Measurements from ENCODE around the gene CPNE4. TPM values are rescaled to one million over a fixed set of nuclear protein-coding genes. Genes with fewer than 3 reads are reported as not detected.
A peak's percentile ranks its signal among the peaks of the same experiment; 100 is the strongest.
"Not testable (repeated sequence)": the region's sequence is repeated elsewhere in the genome, so short reads cannot be mapped to it uniquely, and the experiment has no call there.

Gene CPNE4
- total RNA-seq, 1 donor from 2014 or later: not detected

- no peak overlapping the region for H3K27ac Mint-ChIP-seq (ENCODE audit: unreplicated experiment)
- H3K4me1 Mint-ChIP-seq (ENCODE audit: low read depth): no peaks in the 10 kb centered on the region
- no peak for DNase-seq (ENCODE audit: low spot score)
- H3K4me3 Mint-ChIP-seq (ENCODE audit: unreplicated experiment): no peak overlapping the region
- no peaks in the 10 kb centered on the region for H3K9me3 Mint-ChIP-seq (ENCODE audit: low read depth)
- TF ChIP-seq, protein P1, sequence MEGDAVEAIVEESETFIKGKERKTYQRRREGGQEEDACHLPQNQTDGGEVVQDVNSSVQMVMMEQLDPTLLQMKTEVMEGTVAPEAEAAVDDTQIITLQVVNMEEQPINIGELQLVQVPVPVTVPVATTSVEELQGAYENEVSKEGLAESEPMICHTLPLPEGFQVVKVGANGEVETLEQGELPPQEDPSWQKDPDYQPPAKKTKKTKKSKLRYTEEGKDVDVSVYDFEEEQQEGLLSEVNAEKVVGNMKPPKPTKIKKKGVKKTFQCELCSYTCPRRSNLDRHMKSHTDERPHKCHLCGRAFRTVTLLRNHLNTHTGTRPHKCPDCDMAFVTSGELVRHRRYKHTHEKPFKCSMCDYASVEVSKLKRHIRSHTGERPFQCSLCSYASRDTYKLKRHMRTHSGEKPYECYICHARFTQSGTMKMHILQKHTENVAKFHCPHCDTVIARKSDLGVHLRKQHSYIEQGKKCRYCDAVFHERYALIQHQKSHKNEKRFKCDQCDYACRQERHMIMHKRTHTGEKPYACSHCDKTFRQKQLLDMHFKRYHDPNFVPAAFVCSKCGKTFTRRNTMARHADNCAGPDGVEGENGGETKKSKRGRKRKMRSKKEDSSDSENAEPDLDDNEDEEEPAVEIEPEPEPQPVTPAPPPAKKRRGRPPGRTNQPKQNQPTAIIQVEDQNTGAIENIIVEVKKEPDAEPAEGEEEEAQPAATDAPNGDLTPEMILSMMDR (IDR thresholded peaks at IDR 0.05): no peak
- H3K27me3 Mint-ChIP-seq (ENCODE audit: low read depth): peaks cover 9% of the 10 kb centered on the region
- H3K36me3 Mint-ChIP-seq (ENCODE audit: low read depth): no peaks in the 10 kb centered on the region
Measured at GRCh38 chr3:131898346-131898745, 136.5 kb downstream of the CPNE4 start.

GRCh38 chr3:131896285-131896684 lies 138.5 kb downstream of the CPNE4 start:
- Mint-ChIP-seq H3K4me1 (ENCODE audit: low read depth) (no peaks in the 10 kb centered on the region), H3K27me3 (ENCODE audit: low read depth) (peaks cover 9% of the 10 kb centered on the region), H3K9me3 (ENCODE audit: low read depth) (no peaks in the 10 kb centered on the region), H3K27ac (ENCODE audit: unreplicated experiment) (no peak overlapping the region), H3K4me3 (ENCODE audit: unreplicated experiment) (no peak overlapping the region), H3K36me3 (ENCODE audit: low read depth) (no peaks in the 10 kb centered on the region)
- DNase-seq (ENCODE audit: low spot score): no peak
- TF ChIP-seq, protein P1 (IDR thresholded peaks at IDR 0.05): no peak

DNA sequence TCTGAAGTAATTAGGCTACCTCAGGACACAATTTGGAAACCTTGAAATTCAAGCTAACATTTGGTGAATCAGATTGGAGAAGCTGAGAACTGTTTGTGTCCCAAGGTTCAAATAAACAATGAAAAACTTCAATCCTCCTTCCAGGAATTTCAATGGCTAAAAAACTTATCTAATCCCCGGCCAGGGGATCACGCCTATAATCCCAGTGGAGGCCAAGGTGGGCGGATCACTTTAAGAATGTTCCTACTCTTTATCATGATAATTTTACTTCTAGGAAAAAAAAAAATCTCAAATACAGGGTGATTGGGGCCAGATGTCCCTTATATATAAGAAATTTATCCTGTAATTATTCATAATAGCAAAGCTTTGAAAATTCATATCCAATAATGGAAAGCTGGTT lies 139.0 kb downstream of the CPNE4 start:
- no peak for DNase-seq (ENCODE audit: low spot score)
- TF ChIP-seq, protein P1 (IDR thresholded peaks at IDR 0.05): no peak
- no peaks in the 10 kb centered on the region for H3K4me1 Mint-ChIP-seq (ENCODE audit: low read depth)
- peaks cover 9% of the 10 kb centered on the region for H3K27me3 Mint-ChIP-seq (ENCODE audit: low read depth)
- H3K27ac Mint-ChIP-seq (ENCODE audit: unreplicated experiment): no peak overlapping the region
- H3K4me3 Mint-ChIP-seq (ENCODE audit: unreplicated experiment): no peak overlapping the region
- no peaks in the 10 kb centered on the region for H3K36me3 Mint-ChIP-seq (ENCODE audit: low read depth)
- no peaks in the 10 kb centered on the region for H3K9me3 Mint-ChIP-seq (ENCODE audit: low read depth)

DNA sequence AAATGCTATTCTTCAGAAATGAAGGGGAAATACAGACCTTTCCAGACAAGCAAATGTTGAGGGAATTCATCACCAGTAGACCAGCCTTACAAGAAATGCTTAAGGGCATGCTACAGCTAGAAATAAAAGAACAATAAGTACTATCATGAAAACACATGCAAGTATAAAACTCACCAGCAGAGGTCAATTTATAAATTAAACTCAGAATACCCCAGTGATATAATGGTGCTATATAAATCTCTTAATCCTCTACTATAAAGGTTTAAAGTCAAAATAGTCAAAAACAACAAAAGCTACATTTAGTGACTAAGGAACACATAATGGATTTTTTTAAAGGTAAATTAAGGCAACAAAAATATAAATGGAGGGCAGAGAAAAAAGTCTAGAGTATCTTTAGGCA lies 142.5 kb downstream of the CPNE4 start:
- no peaks in the 10 kb centered on the region for H3K36me3 Mint-ChIP-seq (ENCODE audit: low read depth)
- no peaks in the 10 kb centered on the region for H3K9me3 Mint-ChIP-seq (ENCODE audit: low read depth)
- H3K27ac Mint-ChIP-seq (ENCODE audit: unreplicated experiment): no peak overlapping the region
- H3K27me3 Mint-ChIP-seq (ENCODE audit: low read depth): peaks cover 9% of the 10 kb centered on the region
- no peak for DNase-seq (ENCODE audit: low spot score)
- no peak overlapping the region for H3K4me3 Mint-ChIP-seq (ENCODE audit: unreplicated experiment)
- TF ChIP-seq, protein P1 (IDR thresholded peaks at IDR 0.05): peak; percentile 21
- H3K4me1 Mint-ChIP-seq (ENCODE audit: low read depth): no peaks in the 10 kb centered on the region

DNA sequence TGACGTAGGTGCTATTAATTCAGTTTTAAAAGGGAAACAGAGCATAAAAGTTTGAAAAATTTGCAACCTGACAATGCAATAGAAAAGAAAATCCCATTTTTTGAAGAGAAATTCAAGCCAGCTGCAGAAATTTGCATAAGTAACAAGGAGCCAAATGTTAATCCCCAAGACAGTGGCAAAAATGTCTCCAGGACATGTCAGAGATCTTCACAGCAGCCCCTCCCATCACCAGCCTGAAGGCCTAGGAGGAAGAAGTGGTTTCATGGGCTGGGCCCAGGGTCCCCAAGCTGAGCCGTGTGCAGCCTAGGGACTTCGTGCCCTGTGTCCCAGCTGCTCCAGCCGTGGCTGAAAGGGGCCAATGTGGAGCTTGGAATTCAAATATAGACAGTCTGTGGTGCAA lies 148.9 kb downstream of the CPNE4 start:
- not testable (repeated sequence) for H3K27ac Mint-ChIP-seq (ENCODE audit: unreplicated experiment); H3K36me3 Mint-ChIP-seq (ENCODE audit: low read depth); H3K27me3 Mint-ChIP-seq (ENCODE audit: low read depth); H3K4me3 Mint-ChIP-seq (ENCODE audit: unreplicated experiment); DNase-seq (ENCODE audit: low spot score); H3K9me3 Mint-ChIP-seq (ENCODE audit: low read depth); H3K4me1 Mint-ChIP-seq (ENCODE audit: low read depth)

DNA sequence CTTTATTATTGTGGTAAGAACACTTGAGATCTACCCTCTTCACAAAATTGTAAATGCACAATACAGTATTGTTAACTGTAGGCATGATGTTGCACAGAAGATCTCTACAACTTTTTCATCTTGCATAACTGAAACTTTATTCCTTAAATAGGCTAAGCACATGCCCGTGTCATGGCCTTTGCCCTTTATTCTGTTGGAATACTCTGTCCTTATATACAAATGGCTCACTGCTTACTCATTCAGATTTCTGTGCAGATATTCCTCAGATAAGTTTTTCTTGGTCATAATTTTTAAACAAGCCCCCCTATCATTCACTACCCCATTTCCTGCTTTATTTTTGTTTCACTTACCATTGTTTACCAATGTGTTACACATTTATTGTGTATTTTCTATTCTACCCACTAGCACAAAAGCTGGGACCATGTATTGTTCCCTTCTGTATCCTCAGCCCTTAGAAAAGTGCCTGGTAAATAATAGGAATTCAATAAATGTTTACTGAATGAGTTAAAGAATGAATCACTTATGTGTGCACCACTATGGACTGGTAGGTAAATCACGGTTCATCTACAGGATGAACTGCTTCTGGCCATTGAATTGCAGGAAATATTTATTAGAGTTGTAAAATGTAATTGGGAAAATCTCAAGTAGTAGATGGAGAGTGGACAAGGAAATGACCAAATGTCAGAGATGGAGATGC lies 151.0 kb downstream of the CPNE4 start:
- Mint-ChIP-seq H3K27ac (ENCODE audit: unreplicated experiment) (no peak overlapping the region), H3K4me1 (ENCODE audit: low read depth) (no peaks in the 10 kb centered on the region)
- no peak for DNase-seq (ENCODE audit: low spot score)

More for the DNA sequence above, 151.0 kb downstream of the CPNE4 start:
- peaks cover 7% of the 10 kb centered on the region for H3K27me3 Mint-ChIP-seq (ENCODE audit: low read depth)
- TF ChIP-seq, protein P1 (IDR thresholded peaks at IDR 0.05): no peak
- no peaks in the 10 kb centered on the region for H3K36me3 Mint-ChIP-seq (ENCODE audit: low read depth)
- H3K4me3 Mint-ChIP-seq (ENCODE audit: unreplicated experiment): no peak overlapping the region
- no peaks in the 10 kb centered on the region for H3K9me3 Mint-ChIP-seq (ENCODE audit: low read depth)
